SU-DHL-6 (cell line): Measurements from ENCODE around the gene SCAMP5.

Experiments used
- EZH2phosphoT487 ChIP-seq: fragments of 200-600 bp; sonication (generic), shearing (Covaris generic); conservative IDR thresholded peaks from 2 replicates; pipeline ENCODE4 v1.6.1; 2018; ENCODE audit warnings: mild to moderate bottlenecking, antibody characterized with exemption, low read length, moderate library complexity, mixed read lengths
- TF ChIP-seq, protein P1 (sequence below): fragments of 200-600 bp; sonication (generic); IDR thresholded peaks from one replicate; pipeline ENCODE4 v1.5.1; 2017; ENCODE audit warnings: antibody characterized with exemption, mild to moderate bottlenecking, low read length, moderate library complexity; ENCODE audit not compliant: insufficient read depth, poor library complexity, severe bottlenecking

DNA sequence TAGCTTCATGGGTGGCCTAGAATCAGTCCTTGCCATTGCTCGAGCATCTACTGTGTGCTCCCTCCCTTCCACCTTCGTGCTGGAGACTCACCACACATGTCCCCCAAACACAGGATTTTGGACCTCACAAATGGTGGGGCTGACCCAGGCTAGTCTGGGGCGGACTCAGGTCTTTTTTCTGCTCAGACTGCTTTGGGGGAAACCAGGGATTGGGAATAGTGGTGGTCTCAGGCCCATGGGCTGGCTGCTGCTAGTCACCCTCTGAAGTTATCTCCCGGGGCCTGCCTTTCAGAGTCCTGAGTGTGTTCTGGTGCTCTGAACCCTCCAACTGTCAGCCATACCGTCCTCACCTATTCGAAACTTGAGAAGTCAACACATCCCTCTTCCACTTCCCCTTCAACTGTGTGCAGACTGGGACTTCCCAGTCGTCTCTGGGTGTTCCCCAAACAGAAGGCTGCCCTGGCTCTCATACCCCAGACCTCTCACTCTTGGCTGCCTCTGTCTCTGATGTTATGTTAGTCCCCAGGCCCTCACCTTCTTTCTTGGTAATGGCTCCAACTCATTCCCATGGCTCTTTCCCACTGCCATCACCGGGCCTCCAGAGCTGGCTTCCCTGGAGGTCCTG, 74.0 kb downstream of the SCAMP5 start:
- TF ChIP-seq, protein P1, sequence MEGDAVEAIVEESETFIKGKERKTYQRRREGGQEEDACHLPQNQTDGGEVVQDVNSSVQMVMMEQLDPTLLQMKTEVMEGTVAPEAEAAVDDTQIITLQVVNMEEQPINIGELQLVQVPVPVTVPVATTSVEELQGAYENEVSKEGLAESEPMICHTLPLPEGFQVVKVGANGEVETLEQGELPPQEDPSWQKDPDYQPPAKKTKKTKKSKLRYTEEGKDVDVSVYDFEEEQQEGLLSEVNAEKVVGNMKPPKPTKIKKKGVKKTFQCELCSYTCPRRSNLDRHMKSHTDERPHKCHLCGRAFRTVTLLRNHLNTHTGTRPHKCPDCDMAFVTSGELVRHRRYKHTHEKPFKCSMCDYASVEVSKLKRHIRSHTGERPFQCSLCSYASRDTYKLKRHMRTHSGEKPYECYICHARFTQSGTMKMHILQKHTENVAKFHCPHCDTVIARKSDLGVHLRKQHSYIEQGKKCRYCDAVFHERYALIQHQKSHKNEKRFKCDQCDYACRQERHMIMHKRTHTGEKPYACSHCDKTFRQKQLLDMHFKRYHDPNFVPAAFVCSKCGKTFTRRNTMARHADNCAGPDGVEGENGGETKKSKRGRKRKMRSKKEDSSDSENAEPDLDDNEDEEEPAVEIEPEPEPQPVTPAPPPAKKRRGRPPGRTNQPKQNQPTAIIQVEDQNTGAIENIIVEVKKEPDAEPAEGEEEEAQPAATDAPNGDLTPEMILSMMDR, result no peak
- TF ChIP-seq EZH2phosphoT487, result no peak
